ENCODE data around the gene EIF4A3. TPM values are rescaled to one million over a fixed set of nuclear protein-coding genes. Genes with fewer than 3 reads are reported as not detected.

Gene EIF4A3
- polyA plus RNA-seq, 1 of the 3 experiments (the other 2 are of a cell fraction), result 335 TPM

GRCh38 chr17:80116921-80117380, 30.0 kb downstream of the EIF4A3 start (continued):
- TF ChIP-seq PBX3 (IDR thresholded peaks at IDR 0.05), result no peak

- no peak overlapping the region for H3K9ac ChIP-seq
- H3K9me2 ChIP-seq, result no peaks in the 10 kb centered on the region
- peaks cover 0 to 5% of the 10 kb centered on the region in 2 experiments for H3K36me3 ChIP-seq (replicated peaks in 1 of 2; ENCODE audit: control insufficient read depth in 1 of 2, insufficient read depth in 2 of 2, low read length in 1 of 2)
- peaks cover 10% of the 10 kb centered on the region for H3F3A ChIP-seq (replicated peaks; ENCODE audit: insufficient read depth)
- no peak overlapping the region for H3K27ac ChIP-seq (ENCODE audit: low read depth in 2 of 2, low read length in 1 of 2)
- no peaks in the 10 kb centered on the region for H3K9me3 ChIP-seq
- no peak overlapping the region for H3K4me2 ChIP-seq
- 81% methylated on average over 16 of the region's 16 CpGs for WGBS (ENCODE audit: low lambda C conversion rate)
- H3K4me3 ChIP-seq (ENCODE audit: low read depth in 2 of 2, low read length in 1 of 2), result no peak overlapping the region
- no peaks in the 10 kb centered on the region for H3K27me3 ChIP-seq (ENCODE audit: insufficient read depth)
- no peak overlapping the region for H2AFZ ChIP-seq (ENCODE audit: low read depth)
- no peaks in the 10 kb centered on the region for H3K79me2 ChIP-seq (ENCODE audit: insufficient read depth)
- H3K4me1 ChIP-seq (ENCODE audit: control insufficient read depth in 1 of 2, insufficient read depth in 2 of 2, low read depth in 1 of 2, low read length in 1 of 2), result no peaks in the 10 kb centered on the region
- no peak for DNase-seq
- ChIA-PET POLR2A (interaction anchor here (0.6 to 3.0 kb wide), 2 partner anchors 15 to 149 kb away, joined by 3 to 10 read pairs; partner anchors contain the start of gene GAA), CTCF (interaction anchor here (0.6 to 5.8 kb wide), 3 partner anchors 12 to 33 kb away, joined by 3 to 37 read pairs (median 7); partner anchors contain the start of gene GAA)
- no peaks in the 10 kb centered on the region for H4K20me1 ChIP-seq (ENCODE audit: insufficient read depth)
- TF ChIP-seq RFX5 (IDR thresholded peaks at IDR 0.05; ENCODE audit: low read length) (no peak), ELF1 (IDR thresholded peaks at IDR 0.05) (no peak), SMC3 (IDR thresholded peaks at IDR 0.05; ENCODE audit: low read depth, low read length) (no peak), RAD21 (IDR thresholded peaks at IDR 0.05; ENCODE audit: low read length) (no peak), MEF2A (IDR thresholded peaks at IDR 0.05; ENCODE audit: borderline replicate concordance, low read depth) (no peak), YY1 (IDR thresholded peaks at IDR 0.05; ENCODE audit: low read depth) (no peak), TCF12 (IDR thresholded peaks at IDR 0.05) (no peak), POLR2AphosphoS5 (IDR thresholded peaks at IDR 0.05; ENCODE audit: low read depth, low read length) (no peak), USF2 (IDR thresholded peaks at IDR 0.05; ENCODE audit: borderline replicate concordance, low read depth, low read length) (no peak), RCOR1 (IDR thresholded peaks at IDR 0.05; ENCODE audit: low read length) (no peak), PBX3 (IDR thresholded peaks at IDR 0.05) (no peak), REST (IDR thresholded peaks at IDR 0.05; ENCODE audit: low read depth, low read length) (no peak), FOSL2 (IDR thresholded peaks at IDR 0.05; ENCODE audit: borderline replicate concordance, low read depth) (no peak), IRF3 (IDR thresholded peaks at IDR 0.05; ENCODE audit: low read depth, low read length) (no peak), RXRA (IDR thresholded peaks at IDR 0.05; ENCODE audit: borderline replicate concordance, low read depth) (no peak), FOXM1 (IDR thresholded peaks at IDR 0.05; ENCODE audit: low read depth) (no peak), FOXJ3 (CRISPR knock-in tag; IDR thresholded peaks at IDR 0.05) (no peak), NFIC (IDR thresholded peaks at IDR 0.05; ENCODE audit: borderline replicate concordance) (no peak)
Measured at GRCh38 chr17:80116276-80116920, 30.5 kb downstream of the EIF4A3 start.
